GM19193 (cell line): ENCODE data around the gene CA12.

Experiments
- POLR2A ChIP-seq: IDR thresholded peaks from 4 replicates; pipeline ENCODE4 v1.6.1; 2011; ENCODE audit not compliant: insufficient read depth, insufficient read length; ENCODE audit errors: extremely low read depth

Gene CA12

DNA sequence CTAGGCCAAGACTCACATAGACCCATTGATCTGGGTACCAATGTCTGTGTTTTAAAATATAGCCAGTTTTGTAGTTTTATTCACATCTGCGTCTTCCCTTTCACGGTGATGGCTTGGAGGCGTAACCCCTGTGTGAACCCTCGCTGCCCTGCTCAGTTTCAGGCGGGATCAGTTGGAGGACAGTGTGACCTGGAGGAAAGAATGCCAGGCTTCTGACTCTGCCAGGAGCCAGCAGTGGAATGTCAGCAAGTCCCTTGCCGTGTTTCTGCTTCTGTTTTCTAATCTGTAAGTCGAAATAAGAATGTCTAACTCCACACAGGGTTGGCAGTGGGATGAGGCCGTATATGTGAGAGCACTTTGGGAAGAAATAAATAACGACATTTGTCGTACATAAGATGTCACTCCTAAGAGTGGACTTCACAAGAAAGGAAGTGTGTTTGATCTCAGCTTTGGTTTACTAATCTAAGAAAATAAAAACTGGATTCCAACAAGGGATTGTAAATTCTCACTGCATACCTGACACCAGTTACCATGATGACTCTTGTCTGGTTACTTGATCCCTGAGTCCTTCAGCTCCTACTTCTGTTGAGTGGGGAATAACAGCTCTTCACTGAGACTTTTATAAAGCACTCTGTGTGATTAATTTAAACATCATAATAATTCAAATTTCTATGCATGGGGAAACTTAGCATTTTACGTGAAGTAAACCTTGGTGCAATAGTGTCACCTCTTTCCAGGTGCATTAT lies 6.3 kb upstream of the CA12 start:
- TF ChIP-seq POLR2A: no peak

DNA sequence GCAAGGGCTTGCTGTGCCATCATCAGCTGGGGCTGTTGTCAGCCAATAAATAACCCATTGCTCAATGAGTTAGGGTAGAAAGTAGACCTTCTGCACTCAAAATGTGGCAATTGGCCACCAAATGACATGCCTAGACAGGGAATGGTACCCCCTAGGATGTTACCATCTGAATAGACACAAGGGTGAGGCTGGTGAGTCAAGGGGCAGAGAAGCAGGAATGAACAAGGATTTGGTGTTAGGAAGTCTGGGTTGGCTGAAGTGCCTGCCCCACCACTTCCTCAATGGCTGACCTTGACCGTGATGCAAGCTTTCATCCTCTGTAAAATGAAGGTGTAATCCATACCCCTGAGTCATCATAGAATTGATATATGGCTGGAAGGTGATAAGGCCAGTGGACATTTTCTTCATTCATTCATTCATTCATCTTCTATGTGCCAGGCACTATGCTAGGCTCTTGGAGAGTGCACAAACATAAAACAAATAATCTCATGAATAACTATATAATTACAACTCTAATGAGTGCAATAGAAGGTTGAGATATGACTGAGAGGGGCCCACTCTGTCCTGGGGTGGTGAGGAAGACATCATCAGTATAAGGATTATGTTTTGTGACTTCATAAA lies 4.4 kb upstream of the CA12 start:
- TF ChIP-seq POLR2A: no peak

DNA sequence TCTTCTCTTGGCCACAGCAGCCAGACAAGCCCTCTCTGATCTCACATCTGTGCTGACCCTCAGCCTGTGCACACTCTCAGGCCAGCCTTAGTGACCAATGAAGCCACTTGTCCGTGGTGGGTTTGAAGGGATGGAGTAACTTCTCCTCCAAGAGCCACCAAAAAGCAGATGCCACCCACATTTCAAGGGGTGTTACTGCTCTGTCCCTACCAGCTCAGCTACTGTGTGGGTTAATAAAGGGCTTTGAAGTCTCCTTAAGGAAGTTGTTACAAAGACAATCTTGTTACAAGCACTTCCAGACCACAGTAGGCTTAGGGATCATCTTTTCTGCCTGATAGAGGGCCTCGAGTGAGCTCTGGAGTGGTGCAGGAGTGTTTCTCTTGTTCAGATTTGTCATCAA lies 3.3 kb upstream of the CA12 start:
- no peak for TF ChIP-seq POLR2A

DNA sequence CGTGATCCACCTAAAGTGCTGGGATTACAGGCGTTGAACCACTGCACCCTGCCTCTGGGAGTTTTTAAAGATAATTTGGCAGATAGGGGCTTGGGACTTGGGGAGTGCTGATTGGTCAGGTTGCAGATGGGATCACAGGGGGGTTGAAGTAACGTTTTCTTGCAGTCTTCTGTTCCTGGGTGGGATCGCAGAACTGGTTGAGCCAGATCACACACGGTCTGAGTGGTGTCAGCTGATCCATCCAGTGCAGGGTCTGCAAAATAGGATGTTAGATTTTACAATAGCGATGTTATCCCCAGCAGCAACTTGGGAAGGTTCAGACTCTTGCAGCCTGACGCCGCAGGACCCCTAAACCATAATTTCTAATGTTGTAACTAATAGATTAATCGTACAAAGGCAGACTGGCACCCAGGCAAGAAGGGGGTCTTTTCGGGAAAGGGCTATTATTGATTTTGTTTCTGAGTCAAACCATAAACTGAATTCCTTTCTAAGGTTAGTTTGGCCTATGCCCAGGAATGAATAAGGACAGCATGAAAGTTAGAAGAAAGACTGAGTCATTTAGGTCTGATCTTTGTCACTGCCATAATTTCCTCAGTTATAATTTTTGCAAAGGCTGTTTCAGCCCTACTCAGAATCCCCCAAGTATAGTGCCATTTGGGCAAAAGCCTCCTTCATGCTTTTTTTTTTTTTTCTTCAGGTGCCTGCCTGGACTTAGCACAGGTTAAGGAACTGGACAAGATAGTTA lies 1.5 kb upstream of the CA12 start:
- no peak for TF ChIP-seq POLR2A

DNA sequence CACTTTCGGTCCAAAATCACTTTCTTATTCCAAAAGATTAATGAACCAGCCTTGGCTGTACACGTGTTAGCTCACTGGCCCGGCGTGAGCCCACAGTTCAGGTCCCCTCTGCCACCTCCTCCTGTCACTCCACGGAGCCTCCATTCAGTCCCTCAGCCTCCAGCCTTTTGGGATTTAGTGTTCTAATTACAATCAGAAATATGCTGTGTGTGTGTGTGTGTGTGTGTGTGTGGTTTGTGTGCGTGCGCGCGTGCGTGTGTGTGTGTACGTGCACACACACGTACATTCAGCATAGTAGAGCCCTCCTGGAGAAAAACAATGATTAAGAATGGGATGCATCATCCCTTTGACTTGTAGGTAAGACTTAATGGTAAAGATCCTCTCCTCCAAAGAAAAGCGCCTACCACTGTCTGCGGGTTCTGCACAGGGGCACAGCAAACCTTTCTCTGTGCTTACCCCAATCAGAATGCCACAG lies 801 bp downstream of the CA12 start:
- TF ChIP-seq POLR2A: no peak

DNA sequence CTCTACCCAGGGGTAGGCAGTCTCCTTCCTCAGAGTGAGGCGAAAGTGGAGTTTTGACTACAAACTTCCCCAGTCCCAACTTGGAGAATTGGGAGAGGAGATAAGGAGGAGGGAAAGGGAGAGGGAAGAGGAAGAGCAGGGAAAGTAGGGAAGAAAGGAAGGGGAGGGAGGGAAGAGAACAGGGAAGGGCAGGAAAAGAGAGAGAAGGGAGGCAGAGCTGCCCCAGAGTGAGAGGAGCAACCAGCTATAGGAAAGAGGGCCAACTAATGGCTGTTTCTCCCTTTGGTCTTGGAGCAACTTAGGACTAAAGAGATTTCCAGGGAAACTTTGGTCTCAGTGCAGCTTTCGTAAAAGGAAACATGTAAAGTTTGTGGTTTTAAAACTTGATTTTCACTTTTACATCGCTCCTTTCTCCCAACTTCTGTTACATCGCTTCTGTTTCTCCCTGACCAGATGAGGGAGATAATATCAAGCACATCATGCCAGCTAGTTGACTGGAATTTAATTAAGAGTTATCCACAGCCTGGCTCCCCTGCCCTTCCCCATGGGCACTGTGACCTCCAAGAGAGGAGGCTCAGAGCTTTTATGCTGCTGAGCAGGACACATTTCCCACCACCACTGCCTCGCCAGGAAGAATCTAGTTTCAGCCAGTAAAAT lies 1.4 kb downstream of the CA12 start:
- TF ChIP-seq POLR2A: no peak

DNA sequence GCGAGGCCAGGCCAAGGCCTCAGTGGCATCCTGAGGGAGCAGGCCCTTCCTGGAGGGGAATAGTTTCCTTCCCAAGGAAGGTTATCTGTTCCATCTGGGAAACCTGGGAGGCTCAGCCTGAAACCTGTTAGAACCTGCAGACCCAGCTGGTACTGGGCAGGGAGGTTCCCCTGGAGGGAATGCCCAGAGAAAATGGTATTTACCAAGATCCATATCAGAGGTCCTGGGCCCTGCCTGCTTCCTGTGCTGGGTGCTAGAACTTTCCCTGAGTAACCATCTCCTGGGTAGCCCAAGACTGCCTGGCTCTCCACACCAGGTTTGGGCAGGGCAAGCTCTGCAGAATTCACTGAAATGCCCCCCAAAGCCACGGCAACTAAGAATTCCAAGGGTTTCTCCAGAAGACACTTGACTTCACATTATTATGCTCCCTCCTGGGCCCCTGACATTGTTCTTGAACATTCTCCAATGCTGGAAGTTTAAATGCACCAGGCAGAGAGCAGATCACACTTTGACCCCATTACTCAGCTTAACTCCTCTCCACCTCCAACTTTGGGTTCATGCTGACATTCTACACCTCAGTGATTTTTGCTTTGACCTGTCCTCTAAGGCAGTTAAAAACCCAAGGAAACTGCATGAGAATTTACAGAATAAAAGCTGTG lies 2.0 kb downstream of the CA12 start:
- no peak for TF ChIP-seq POLR2A

DNA sequence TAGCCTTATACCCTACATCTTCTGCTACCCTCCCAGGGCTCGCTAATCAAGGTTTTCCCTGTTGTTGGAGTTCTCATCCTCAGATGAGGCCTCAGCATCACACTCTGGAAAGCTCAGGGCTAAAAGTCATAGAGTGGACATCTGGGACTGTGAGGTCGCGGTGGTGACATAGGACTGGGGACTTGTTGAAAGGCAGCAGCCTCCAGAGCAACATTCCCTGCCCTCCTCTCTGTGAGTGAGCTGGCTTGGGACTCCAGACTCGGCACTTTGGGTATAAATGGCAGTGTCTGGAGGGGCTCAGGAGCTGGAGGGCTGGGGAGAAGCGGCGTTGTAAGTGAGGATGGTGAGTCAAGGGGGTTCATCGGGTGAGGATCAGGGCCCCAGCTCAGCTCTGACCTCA lies 2.7 kb downstream of the CA12 start:
- no peak for TF ChIP-seq POLR2A

DNA sequence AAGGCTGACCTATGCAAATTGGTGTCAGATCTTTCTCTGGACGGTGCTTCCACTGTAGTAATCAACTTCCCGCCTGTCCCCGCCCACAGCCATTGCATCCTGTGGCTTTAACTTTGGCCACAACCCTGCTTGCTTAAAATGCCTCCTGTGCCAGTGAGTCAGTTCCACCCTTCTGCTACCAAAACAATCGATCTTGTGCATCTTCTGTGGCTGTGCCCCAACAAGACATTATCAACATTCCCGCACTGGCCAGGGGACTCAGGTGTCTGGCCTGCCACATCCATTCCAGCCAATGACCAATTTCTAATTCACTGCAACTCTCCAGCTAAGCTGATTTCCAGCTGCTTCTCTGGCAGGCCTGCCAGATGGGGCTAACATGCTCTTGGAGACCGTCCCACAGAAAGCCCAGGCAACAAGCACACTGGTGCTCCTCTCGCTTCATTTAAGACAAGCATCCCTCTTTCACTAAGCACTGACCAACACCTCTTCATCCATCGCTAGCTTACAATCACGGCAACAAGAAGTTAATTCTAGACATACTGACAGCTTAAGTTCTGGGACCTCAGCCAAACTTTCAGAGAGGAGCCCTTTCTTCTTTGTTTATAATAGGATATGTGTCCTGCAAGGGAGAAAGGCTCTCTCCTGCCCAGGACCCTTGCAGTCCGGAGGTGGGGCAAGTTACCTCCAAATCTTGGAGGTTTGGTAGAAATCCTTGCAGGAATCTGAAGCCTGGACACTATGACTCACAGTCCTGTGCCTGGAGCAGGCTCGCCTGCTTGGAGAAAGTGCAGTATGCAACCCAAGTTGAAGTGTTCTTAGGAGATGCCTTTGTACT lies 6.7 kb downstream of the CA12 start:
- TF ChIP-seq POLR2A: no peak

DNA sequence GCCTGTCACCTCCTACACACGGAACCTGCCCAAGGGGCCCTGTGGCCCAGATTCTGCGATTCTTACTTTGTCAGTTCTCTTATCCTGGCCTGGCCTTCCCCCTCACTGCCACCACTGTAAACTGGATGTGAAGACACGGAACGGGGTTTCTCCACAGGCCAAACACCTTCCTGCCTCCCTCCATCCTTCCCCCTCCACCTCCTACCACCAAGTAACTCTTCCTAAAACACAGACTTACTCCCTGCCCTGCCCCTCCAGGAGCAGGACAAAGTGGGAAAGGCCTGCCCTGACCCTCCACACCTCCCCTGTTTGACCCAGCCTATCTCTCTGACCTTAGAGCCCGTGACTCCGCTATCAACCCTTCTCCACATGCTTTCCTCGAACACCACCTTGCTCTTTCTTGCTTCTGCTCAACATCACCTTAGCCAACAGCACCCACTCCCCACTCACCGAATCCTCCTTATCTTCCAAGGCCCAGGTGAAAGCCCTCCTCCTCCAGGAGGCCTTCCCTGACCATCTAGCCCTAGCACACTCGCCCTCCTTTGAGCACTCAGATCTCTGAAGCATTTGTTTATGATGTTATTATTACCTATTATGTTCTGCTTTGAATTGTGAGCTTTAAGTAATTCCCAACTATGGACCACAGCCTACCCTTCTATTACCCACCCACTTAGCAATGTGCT lies 7.6 kb downstream of the CA12 start:
- no peak for TF ChIP-seq POLR2A

DNA sequence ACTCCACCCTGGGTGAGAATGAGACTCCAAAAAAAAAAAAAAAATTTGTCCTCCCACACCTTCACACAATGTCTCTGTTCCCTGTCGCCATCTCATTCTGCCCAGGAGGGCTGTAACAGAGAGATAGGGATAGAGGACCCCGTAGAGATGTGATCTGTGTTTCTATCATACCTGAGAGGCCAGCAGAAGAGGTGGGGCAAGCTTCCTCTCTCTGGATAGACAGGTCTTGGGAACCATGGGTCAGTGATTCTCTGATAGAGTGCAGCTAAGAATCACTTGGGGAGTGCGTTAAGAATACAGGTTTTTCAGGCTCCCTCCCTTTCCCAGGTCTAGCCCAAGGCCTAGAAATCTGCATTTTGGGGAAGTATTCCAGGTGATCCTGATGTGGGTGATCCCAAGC lies 8.3 kb downstream of the CA12 start:
- TF ChIP-seq POLR2A: no peak

DNA sequence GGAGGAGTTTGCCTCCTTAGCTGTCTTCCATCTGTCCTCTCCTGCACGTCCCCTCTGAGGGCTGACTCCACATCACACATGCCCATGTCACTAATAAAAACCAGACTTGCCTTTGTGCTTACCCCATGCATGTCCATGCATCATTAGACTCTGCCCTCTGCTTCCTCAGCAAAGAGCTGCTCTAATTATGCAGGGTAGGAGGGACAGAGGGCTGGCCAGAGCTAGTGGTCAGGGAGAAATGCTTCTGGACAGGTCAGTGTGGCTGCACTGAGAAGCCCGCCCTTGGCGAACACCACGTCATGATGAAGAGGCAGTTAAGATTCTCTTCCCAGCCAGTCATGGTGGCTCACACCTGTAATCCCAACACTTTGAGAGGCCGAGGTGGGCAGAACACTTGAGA lies 8.9 kb downstream of the CA12 start:
- TF ChIP-seq POLR2A: no peak

DNA sequence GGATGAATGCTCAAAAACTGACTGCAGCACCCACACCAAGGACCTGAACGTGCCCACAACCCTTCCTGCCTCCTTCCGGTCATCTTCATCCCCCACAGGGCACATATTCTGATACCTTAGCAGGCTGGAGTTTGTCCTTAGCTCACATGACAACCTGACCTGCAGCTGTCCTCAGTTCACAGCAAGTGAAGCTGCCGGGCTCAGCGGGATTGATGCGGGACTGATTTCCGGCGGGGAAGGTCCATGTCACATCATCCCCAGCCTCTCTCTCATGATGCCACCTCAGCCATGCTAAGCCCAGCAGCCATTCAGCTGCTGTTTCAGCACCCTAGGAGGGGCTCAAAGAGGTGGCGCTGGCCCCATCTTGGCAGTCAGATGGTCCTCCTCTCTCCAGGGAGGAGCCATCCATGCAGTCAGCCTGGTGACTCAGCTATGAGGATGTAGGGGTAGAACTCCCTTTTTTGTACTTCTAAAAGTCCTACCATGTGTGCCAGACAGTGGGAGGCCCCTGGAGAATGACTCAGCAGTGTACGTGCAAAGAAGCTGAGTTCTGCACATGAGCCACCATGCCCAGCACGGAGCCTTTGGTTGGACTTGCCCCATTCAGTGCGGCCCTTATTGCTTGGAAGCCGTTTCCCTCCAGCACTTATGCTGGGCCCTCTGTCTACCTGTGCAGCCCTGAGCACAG lies 9.5 kb downstream of the CA12 start:
- no peak for TF ChIP-seq POLR2A
